ENCODE measurements around the gene XPNPEP1.

GRCh38 chr10:109932391-109932790, 9.1 kb upstream of the XPNPEP1 start:
- TF ChIP-seq CTCF (conservative IDR thresholded peaks at IDR 0.05 in 1 of 2, IDR thresholded peaks at IDR 0.05 in 1 of 2; ENCODE audit: extremely low read depth in 1 of 2, insufficient read depth in 1 of 2, low read depth in 1 of 2, low read length in 2 of 2) (no peak), EZH2 (IDR thresholded peaks at IDR 0.05; ENCODE audit: borderline replicate concordance, low read length) (no peak)

Data from mammary epithelial cell (primary cell).